GM18505 (cell line): ENCODE data around the gene MCM9.
A peak's percentile ranks its signal among the peaks of the same experiment; 100 is the strongest.

Experiments
- ATAC-seq: cut with Tn5 transposase; IDR thresholded peaks from one replicate; pipeline ENCODE4 v1.9.1; 2021; ENCODE audit not compliant: unreplicated experiment
- POLR2A ChIP-seq: IDR thresholded peaks from 4 replicates; pipeline ENCODE4 v1.6.1; 2011; ENCODE audit warnings: borderline replicate concordance; ENCODE audit not compliant: insufficient read depth, insufficient read length; ENCODE audit errors: extremely low read depth

Gene MCM9

GRCh38 chr6:118895261-118895560, 39.7 kb downstream of the MCM9 start:
- no peak for TF ChIP-seq POLR2A

GRCh38 chr6:118894425-118895260, 40.3 kb downstream of the MCM9 start:
- peak; percentile 37 for ATAC-seq
- peak; percentile 80 for TF ChIP-seq POLR2A

More at GRCh38 chr6:118895261-118895560, 39.7 kb downstream of the MCM9 start:
- ATAC-seq, result no peak

- peak; percentile 76 for TF ChIP-seq POLR2A
- ATAC-seq, result peak; percentile 61
These were observed 41.0 kb downstream of the MCM9 start, which contains the start of gene ASF1A for GRCh38 chr6:118893807-118894424. Gene ASF1A, plus strand, starts transcription at chr6:118894152. Its CDS starts 262 bp downstream, at chr6:118894414.

GRCh38 chr6:118893064-118893806, 41.7 kb downstream of the MCM9 start:
- no peak for TF ChIP-seq POLR2A
- peak; percentile 11 for ATAC-seq

- TF ChIP-seq POLR2A, result no peak
- no peak for ATAC-seq
These were observed 42.5 kb downstream of the MCM9 start for GRCh38 chr6:118892355-118892991.

- peak; percentile 20 for ATAC-seq
- TF ChIP-seq POLR2A, result no peak
These were observed 43.8 kb downstream of the MCM9 start for GRCh38 chr6:118890997-118891790.

- no peak for ATAC-seq
These were observed 45.8 kb downstream of the MCM9 start for GRCh38 chr6:118889163-118889562.

GRCh38 chr6:118886641-118887040, 48.3 kb downstream of the MCM9 start:
- no peak for TF ChIP-seq POLR2A

More at GRCh38 chr6:118889163-118889562, 45.8 kb downstream of the MCM9 start:
- no peak for TF ChIP-seq POLR2A

GRCh38 chr6:118882314-118882905, 52.5 kb downstream of the MCM9 start:
- TF ChIP-seq POLR2A, result no peak
- ATAC-seq, result no peak

More at GRCh38 chr6:118886641-118887040, 48.3 kb downstream of the MCM9 start:
- ATAC-seq, result no peak

GRCh38 chr6:118881440-118882313, 53.3 kb downstream of the MCM9 start:
- no peak for TF ChIP-seq POLR2A
- peak; percentile 88 for ATAC-seq

GRCh38 chr6:118877806-118878205, 57.2 kb downstream of the MCM9 start:
- no peak for ATAC-seq
- TF ChIP-seq POLR2A, result no peak

- no peak for TF ChIP-seq POLR2A
- ATAC-seq, result no peak
These were observed 58.1 kb downstream of the MCM9 start for GRCh38 chr6:118876814-118877213.

- no peak for ATAC-seq
- TF ChIP-seq POLR2A, result no peak
These were observed 58.8 kb downstream of the MCM9 start for GRCh38 chr6:118876198-118876597.
